Measurements from ENCODE around the gene AKAP6. TPM values are rescaled to one million over a fixed set of nuclear protein-coding genes. Genes with fewer than 3 reads are reported as not detected.
A peak's percentile ranks its signal among the peaks of the same experiment; 100 is the strongest.

The AKAP6 gene
- total and polyA plus RNA-seq, 5 donors from 2014 or later: 0.07 to 1.1 (median 0.47) TPM

DNA sequence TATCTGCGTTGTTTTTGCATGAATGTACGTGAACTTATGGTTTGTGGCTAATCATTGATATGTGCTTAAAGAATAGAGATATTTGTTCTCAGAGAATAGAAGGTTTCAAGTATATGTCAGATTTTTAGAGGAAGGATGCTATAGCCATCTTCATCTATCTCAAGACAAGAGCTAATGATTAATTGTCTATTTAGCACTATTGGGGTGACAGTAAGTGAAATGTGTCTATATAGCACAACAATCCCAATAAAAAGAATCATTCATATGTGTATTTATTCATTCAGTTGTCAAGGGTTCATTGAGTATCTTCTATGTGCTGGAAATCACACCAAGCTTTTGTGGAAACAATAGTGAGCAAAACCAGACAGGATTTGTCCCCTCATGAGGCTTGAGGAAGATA is 310.1 kb downstream of the AKAP6 start:
- Mint-ChIP-seq H3K9me3 (no peaks in the 10 kb centered on the region), H3K36me3 (no peaks in the 10 kb centered on the region), H3K4me3 (no peak overlapping the region), H3K4me1 (peaks cover 0 to 3% (median 0%) of the 10 kb centered on the region in 4 donors), H3K27ac (no peak overlapping the region), H3K27me3 (peaks cover 8% of the 10 kb centered on the region)
- H3K9me3 ChIP-seq (ENCODE audit: control insufficient read depth in 2 of 2, low read length in 2 of 2): no peaks in the 10 kb centered on the region
- no peaks in the 10 kb centered on the region for H3K4me1 ChIP-seq (ENCODE audit: control insufficient read depth, insufficient read depth, low read length, poor library complexity, severe bottlenecking)
- no peak overlapping the region for H3K4me3 ChIP-seq (ENCODE audit: low read depth, low read length)
- no peaks in the 10 kb centered on the region for H3K27me3 ChIP-seq (ENCODE audit: control insufficient read depth, insufficient read depth, low read length)
- DNase-seq (no peak), ATAC-seq (ENCODE audit: low read depth in 2 of 2) (no peak)
- H3K27ac ChIP-seq (ENCODE audit: insufficient read depth, low read length, poor library complexity, severe bottlenecking): no peak overlapping the region
- H3K36me3 ChIP-seq (ENCODE audit: control insufficient read depth, insufficient read depth, low read length): no peaks in the 10 kb centered on the region

DNA sequence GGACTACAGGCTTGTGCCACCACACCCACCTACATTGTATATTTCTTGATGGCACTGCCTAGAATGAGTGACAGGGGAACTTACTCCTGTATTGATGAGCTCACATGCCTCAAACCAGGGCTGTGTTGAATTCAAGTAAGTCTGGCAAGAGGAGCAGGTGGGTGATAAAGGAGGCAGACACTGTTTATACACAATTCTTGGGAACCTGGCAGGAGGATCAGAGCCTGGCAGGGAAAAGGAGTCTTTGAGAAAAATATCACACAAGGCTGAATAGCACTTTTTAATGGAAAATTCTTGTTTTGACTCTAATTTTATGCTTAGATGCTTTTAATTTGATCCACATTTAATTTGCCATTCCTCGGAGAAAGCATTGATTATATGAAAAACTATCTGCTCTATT is 316.5 kb downstream of the AKAP6 start:
- Histone ChIP-seq H3K9me3 (ENCODE audit: control insufficient read depth in 2 of 2, low read length in 2 of 2) (no peaks in the 10 kb centered on the region), H3K27me3 (ENCODE audit: control insufficient read depth, insufficient read depth, low read length) (no peaks in the 10 kb centered on the region), H3K4me3 (ENCODE audit: low read depth, low read length) (no peak overlapping the region), H3K36me3 (ENCODE audit: control insufficient read depth, insufficient read depth, low read length) (no peaks in the 10 kb centered on the region), H3K4me1 (ENCODE audit: control insufficient read depth, insufficient read depth, low read length, poor library complexity, severe bottlenecking) (no peaks in the 10 kb centered on the region), H3K27ac (ENCODE audit: insufficient read depth, low read length, poor library complexity, severe bottlenecking) (no peak overlapping the region)
- Mint-ChIP-seq H3K27me3 (peaks cover 8% of the 10 kb centered on the region), H3K4me1 (no peaks in the 10 kb centered on the region), H3K36me3 (no peaks in the 10 kb centered on the region), H3K9me3 (no peaks in the 10 kb centered on the region), H3K27ac (no peak overlapping the region), H3K4me3 (no peak overlapping the region)
- no peak for DNase-seq
- ATAC-seq (ENCODE audit: low read depth in 2 of 2): no peak

DNA sequence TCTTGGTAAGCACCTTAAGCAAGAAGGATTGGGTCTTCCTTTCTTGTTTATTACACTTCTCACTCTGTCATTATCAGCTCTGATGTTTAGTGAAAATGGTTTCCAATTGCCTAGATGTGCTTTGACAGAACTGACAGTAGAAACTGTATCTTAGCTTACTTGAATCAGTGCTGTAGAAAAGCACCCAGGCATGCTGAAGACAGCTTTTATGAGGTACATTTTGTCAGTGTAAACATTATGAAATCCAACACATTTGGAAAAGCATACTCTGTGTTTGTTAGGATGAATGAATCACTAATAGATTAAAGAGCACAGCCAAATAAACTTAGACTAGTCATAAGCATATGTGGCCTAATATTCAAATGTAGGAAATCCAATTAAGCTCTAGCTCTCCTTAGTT is 319.3 kb downstream of the AKAP6 start:
- Mint-ChIP-seq H3K9me3 (peaks cover 0 to 7% (median 0%) of the 10 kb centered on the region in 7 donors), H3K4me1 (no peaks in the 10 kb centered on the region), H3K36me3 (no peaks in the 10 kb centered on the region), H3K27ac (no peak overlapping the region), H3K27me3 (peaks cover 7% of the 10 kb centered on the region), H3K4me3 (no peak overlapping the region)
- no peak for DNase-seq
- Histone ChIP-seq H3K27ac (ENCODE audit: insufficient read depth, low read length, poor library complexity, severe bottlenecking) (no peak overlapping the region), H3K36me3 (ENCODE audit: control insufficient read depth, insufficient read depth, low read length) (no peaks in the 10 kb centered on the region), H3K27me3 (ENCODE audit: control insufficient read depth, insufficient read depth, low read length) (no peaks in the 10 kb centered on the region), H3K9me3 (ENCODE audit: control insufficient read depth in 2 of 2, low read length in 2 of 2) (no peaks in the 10 kb centered on the region), H3K4me3 (ENCODE audit: low read depth, low read length) (no peak overlapping the region), H3K4me1 (ENCODE audit: control insufficient read depth, insufficient read depth, low read length, poor library complexity, severe bottlenecking) (no peaks in the 10 kb centered on the region)
- no peak for ATAC-seq (ENCODE audit: low read depth in 2 of 2)

DNA sequence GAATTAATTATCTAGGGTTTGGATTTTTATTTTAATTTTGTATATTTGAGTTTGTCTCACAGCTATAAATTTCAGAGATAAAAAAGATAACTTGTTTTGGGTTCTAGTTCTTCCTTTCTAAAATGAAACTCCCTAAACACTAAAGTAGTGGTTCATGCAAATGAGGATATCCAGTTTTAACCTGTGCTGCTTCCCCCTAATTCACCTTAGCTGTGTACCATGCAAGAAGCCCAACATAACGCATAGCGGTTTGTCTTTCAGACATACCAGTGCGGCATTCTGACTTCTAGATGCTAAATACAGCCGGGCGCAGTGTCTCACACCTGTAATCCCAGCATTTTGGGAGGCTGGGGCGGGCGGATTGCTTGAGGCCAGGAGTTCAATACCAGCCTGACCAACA is 320.9 kb downstream of the AKAP6 start:
- no peaks in the 10 kb centered on the region for H3K27me3 ChIP-seq (ENCODE audit: control insufficient read depth, insufficient read depth, low read length)
- H3K4me1 ChIP-seq (ENCODE audit: control insufficient read depth, insufficient read depth, low read length, poor library complexity, severe bottlenecking): no peaks in the 10 kb centered on the region
- Mint-ChIP-seq H3K9me3 (peaks cover 0 to 8% (median 0%) of the 10 kb centered on the region in 7 donors), H3K36me3 (no peaks in the 10 kb centered on the region), H3K27me3 (no peaks in the 10 kb centered on the region), H3K4me1 (no peaks in the 10 kb centered on the region), H3K4me3 (no peak overlapping the region), H3K27ac (no peak overlapping the region)
- no peak for ATAC-seq (ENCODE audit: low read depth in 2 of 2)
- no peak for DNase-seq
- H3K36me3 ChIP-seq (ENCODE audit: control insufficient read depth, insufficient read depth, low read length): no peaks in the 10 kb centered on the region
- H3K4me3 ChIP-seq (ENCODE audit: low read depth, low read length): no peak overlapping the region
- H3K27ac ChIP-seq (ENCODE audit: insufficient read depth, low read length, poor library complexity, severe bottlenecking): no peak overlapping the region
- H3K9me3 ChIP-seq (ENCODE audit: control insufficient read depth in 2 of 2, low read length in 2 of 2): no peaks in the 10 kb centered on the region

DNA sequence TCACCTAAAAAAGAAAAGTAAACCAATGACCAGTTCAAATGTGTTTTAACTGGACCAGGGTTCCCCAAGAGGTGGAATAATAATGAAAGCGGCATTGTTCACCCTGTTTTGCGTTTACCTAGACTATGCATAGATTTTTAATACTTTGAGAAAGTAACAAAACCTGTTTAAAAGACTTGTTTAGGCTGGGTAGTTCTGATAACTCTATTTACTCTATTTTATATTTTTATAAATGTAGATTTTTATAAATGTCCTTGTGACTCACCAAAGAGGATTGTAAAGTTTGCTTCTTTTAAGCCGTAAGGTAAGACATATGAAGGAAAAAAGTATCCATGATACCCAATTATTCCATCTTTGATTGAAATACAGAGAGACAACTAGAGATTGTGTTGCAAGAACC is 321.6 kb downstream of the AKAP6 start:
- no peak overlapping the region for H3K27ac Mint-ChIP-seq
- no peak overlapping the region for H3K27ac ChIP-seq (ENCODE audit: insufficient read depth, low read length, poor library complexity, severe bottlenecking)
- no peak overlapping the region for H3K4me3 ChIP-seq (ENCODE audit: low read depth, low read length)
- ATAC-seq (ENCODE audit: low read depth in 2 of 2) (no peak), DNase-seq (no peak)
- H3K4me1 Mint-ChIP-seq: no peaks in the 10 kb centered on the region
- no peaks in the 10 kb centered on the region for H3K36me3 ChIP-seq (ENCODE audit: control insufficient read depth, insufficient read depth, low read length)
- no peaks in the 10 kb centered on the region for H3K9me3 ChIP-seq (ENCODE audit: control insufficient read depth in 2 of 2, low read length in 2 of 2)
- no peaks in the 10 kb centered on the region for H3K27me3 Mint-ChIP-seq
- no peaks in the 10 kb centered on the region for H3K4me1 ChIP-seq (ENCODE audit: control insufficient read depth, insufficient read depth, low read length, poor library complexity, severe bottlenecking)
- no peak overlapping the region for H3K4me3 Mint-ChIP-seq
- H3K27me3 ChIP-seq (ENCODE audit: control insufficient read depth, insufficient read depth, low read length): no peaks in the 10 kb centered on the region
- no peaks in the 10 kb centered on the region for H3K36me3 Mint-ChIP-seq
- H3K9me3 Mint-ChIP-seq: peaks cover 0 to 8% (median 0%) of the 10 kb centered on the region in 7 donors

DNA sequence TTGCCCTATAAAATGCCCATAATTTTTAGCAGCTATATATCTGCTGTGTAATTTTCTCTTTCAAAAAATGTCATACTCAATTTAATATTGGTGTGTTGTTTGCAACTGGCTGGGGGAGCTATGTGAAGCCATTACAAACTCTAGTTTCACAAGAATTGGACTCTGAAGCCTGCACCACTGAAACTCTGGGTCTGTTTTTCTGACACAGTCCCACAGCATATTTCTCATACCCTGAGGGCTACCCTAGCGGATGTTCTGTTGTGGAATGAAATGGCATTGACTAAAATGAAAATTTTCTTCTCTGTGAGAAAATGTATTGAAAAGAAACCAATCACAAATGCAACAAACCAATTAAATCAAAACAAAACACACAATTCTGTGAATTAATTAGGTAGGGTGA is 325.0 kb downstream of the AKAP6 start:
- Mint-ChIP-seq H3K9me3 (peaks cover 0 to 8% (median 0%) of the 10 kb centered on the region in 7 donors), H3K36me3 (no peaks in the 10 kb centered on the region), H3K27me3 (no peaks in the 10 kb centered on the region), H3K4me1 (peaks cover 0 to 6% (median 0%) of the 10 kb centered on the region in 4 donors), H3K4me3 (no peak overlapping the region), H3K27ac (no peak overlapping the region)
- ATAC-seq (ENCODE audit: low read depth in 2 of 2): no peak
- H3K9me3 ChIP-seq (ENCODE audit: control insufficient read depth in 2 of 2, low read length in 2 of 2): no peaks in the 10 kb centered on the region
- no peak overlapping the region for H3K27ac ChIP-seq (ENCODE audit: insufficient read depth, low read length, poor library complexity, severe bottlenecking)
- no peak overlapping the region for H3K4me3 ChIP-seq (ENCODE audit: low read depth, low read length)
- DNase-seq: no peak
- no peaks in the 10 kb centered on the region for H3K36me3 ChIP-seq (ENCODE audit: control insufficient read depth, insufficient read depth, low read length)
- no peaks in the 10 kb centered on the region for H3K4me1 ChIP-seq (ENCODE audit: control insufficient read depth, insufficient read depth, low read length, poor library complexity, severe bottlenecking)
- no peaks in the 10 kb centered on the region for H3K27me3 ChIP-seq (ENCODE audit: control insufficient read depth, insufficient read depth, low read length)

DNA sequence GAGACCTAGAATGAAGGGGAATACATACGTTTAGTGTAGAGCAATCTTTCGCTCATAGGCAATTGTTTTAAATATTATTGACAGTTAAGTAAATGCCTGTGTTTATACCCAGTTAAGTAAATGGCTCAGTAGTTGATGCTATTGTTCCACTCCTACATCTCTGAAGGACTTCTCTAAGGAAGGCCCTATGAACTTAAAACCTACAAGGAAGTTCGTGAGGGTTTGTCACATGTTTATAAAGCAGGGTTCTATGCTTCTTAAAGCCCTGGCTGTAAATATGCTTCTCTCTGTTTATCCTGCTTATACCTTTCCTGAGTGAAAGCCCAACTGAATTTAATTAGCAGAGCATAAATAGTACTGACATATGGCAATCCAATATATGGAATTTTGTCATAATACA is 327.5 kb downstream of the AKAP6 start:
- ATAC-seq (ENCODE audit: low read depth in 2 of 2) (no peak), DNase-seq (no peak)
- H3K36me3 ChIP-seq (ENCODE audit: control insufficient read depth, insufficient read depth, low read length): no peaks in the 10 kb centered on the region
- H3K36me3 Mint-ChIP-seq: no peaks in the 10 kb centered on the region
- peaks cover 0 to 6% (median 0%) of the 10 kb centered on the region in 4 donors for H3K4me1 Mint-ChIP-seq
- no peaks in the 10 kb centered on the region for H3K27me3 ChIP-seq (ENCODE audit: control insufficient read depth, insufficient read depth, low read length)
- H3K27ac ChIP-seq (ENCODE audit: insufficient read depth, low read length, poor library complexity, severe bottlenecking): no peak overlapping the region
- no peaks in the 10 kb centered on the region for H3K27me3 Mint-ChIP-seq
- H3K27ac Mint-ChIP-seq: no peak overlapping the region
- H3K9me3 Mint-ChIP-seq: peaks cover 0 to 8% (median 0%) of the 10 kb centered on the region in 7 donors
- H3K9me3 ChIP-seq (ENCODE audit: control insufficient read depth in 2 of 2, low read length in 2 of 2): no peaks in the 10 kb centered on the region
- H3K4me3 ChIP-seq (ENCODE audit: low read depth, low read length): no peak overlapping the region
- no peak overlapping the region for H3K4me3 Mint-ChIP-seq
- no peaks in the 10 kb centered on the region for H3K4me1 ChIP-seq (ENCODE audit: control insufficient read depth, insufficient read depth, low read length, poor library complexity, severe bottlenecking)

DNA sequence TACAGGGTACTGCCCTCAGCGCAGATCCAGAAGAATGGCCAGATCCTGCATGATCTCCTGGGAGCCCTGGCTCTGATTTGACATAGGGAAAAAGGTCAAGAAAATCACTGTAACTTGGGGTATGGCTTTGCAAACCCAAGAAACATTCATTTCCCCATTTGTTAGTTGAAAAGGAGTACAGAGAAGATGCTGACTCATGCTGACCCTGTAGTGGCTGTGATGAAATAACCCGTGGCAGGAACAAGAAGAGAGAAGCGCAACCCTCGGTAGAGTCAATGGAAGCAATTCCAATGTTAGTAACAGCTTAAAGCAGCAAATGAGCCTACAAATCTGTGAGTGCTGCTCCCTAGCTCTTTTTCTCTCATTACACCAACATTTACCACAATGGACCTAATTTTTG is 328.0 kb downstream of the AKAP6 start:
- H3K9me3 Mint-ChIP-seq: peaks cover 0 to 7% (median 0%) of the 10 kb centered on the region in 7 donors
- ATAC-seq (ENCODE audit: low read depth in 2 of 2): no peak
- H3K27ac ChIP-seq (ENCODE audit: insufficient read depth, low read length, poor library complexity, severe bottlenecking): no peak overlapping the region

More for the DNA sequence above, 328.0 kb downstream of the AKAP6 start:
- H3K27me3 Mint-ChIP-seq: no peaks in the 10 kb centered on the region
- no peak overlapping the region for H3K27ac Mint-ChIP-seq
- peak in 1 of 3 donors; percentile 6 for DNase-seq
- Histone ChIP-seq H3K27me3 (ENCODE audit: control insufficient read depth, insufficient read depth, low read length) (no peaks in the 10 kb centered on the region), H3K4me3 (ENCODE audit: low read depth, low read length) (no peak overlapping the region), H3K36me3 (ENCODE audit: control insufficient read depth, insufficient read depth, low read length) (no peaks in the 10 kb centered on the region), H3K4me1 (ENCODE audit: control insufficient read depth, insufficient read depth, low read length, poor library complexity, severe bottlenecking) (no peaks in the 10 kb centered on the region), H3K9me3 (ENCODE audit: control insufficient read depth in 2 of 2, low read length in 2 of 2) (no peaks in the 10 kb centered on the region)
- no peaks in the 10 kb centered on the region for H3K36me3 Mint-ChIP-seq
- H3K4me1 Mint-ChIP-seq: peaks cover 0 to 6% (median 0%) of the 10 kb centered on the region in 4 donors
- H3K4me3 Mint-ChIP-seq: no peak overlapping the region

Data from CD4-positive, CD25-positive, alpha-beta regulatory T cell (primary cell).